ENCODE results near the gene CPD.

CPD gene

DNA sequence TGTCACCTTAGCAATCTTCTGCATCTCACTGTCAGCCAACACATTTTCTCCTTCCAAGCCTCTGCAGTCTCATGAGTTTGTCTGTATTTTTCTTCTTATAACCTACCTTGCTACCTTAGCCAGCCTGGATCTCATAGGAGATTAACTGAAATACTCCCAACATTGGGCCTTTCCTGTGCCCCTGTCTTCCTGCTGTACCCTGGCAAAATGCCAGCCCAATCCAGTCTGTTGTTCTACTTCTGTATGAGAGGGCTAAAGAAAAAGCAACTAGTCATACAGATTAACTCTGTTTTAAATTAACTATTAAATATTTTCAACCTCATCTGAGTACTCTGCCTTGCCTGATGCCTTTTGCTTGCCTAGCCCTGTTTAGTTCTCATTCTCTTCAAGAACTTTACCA lies 116.9 kb downstream of the CPD start:
- DNase-seq = no peak

DNA sequence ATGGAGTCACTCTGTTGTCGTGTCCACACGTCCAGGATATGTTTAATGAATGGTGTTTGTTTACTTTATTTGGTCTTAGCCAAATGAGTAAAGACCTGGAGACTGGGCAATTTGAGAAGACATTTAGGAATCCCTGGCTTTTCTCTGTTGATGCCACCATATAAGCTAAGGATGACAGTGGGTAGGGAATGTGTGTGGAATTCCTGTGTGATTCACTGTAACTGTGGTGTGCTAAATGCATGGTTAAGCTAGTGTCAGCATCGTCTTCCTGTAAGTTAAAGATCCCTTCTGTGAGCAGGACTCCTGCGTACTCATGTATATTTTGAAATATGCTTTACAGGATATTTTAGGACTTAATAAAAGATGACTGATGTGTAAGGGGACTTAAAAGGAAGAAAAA lies 124.8 kb downstream of the CPD start:
- no peak for DNase-seq

DNA sequence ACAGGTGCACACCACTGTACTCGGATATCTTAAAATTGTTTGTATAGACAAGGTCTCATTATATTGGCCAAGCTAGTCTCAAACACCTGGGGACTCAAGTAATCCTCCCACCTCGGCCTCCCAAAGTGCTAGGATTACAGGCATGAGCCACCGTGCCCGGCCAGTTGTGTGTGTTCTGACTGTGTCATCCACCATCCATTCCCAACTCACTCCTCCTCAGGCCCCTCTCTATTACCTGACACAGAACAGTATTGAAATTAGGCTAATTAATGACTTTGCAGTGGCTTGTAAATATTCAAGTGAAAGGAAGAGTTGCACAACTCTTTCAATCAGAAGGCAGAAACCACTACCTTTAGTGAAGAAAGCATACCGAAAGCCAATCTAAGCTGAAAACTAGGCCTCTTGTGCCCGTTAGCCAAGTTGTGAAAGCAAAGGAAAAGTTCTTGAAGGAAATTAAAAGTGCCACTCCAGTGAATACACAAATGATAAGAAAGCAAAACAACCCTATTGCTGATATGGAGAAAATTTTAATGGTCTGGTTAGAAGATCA lies 127.2 kb downstream of the CPD start:
- DNase-seq = no peak

DNA sequence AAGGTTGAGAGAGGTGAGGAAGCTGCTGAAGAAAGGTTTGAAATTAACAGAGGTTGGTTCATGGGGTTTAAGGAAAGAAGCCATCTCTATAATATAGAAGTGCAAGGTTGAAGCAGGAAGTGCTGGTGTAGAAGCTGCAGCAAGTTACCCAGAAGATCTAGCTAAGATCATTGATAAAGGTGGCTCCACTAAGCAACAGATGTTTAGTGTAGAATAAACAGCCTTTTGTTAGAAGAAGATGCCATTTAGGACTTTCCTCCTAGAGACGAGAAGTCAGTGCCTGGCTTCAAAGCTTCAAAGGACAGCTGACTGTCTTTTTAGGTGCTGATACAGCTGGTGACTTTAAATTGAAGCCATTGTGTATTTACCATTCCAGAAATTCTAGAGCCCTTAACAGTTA lies 127.8 kb downstream of the CPD start:
- no peak for DNase-seq

DNA sequence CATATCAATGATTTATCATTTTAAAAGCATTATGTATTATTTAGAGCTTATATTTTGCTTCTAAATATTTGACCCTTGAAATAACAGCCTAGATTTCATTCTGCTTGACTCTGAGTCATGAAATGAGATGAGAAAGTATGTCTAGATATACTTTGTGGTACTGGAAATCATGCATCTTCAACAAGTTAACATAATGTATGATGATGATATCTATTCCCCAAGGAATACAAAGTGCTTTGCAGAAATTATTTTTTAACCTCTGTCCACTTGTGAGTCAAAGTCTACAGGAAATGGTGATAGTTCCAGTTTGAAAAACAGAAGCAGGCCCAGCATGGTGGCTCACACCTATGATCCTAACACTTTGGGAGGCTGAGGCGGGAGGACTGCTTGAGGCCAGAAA lies 134.6 kb downstream of the CPD start:
- DNase-seq = no peak

DNA sequence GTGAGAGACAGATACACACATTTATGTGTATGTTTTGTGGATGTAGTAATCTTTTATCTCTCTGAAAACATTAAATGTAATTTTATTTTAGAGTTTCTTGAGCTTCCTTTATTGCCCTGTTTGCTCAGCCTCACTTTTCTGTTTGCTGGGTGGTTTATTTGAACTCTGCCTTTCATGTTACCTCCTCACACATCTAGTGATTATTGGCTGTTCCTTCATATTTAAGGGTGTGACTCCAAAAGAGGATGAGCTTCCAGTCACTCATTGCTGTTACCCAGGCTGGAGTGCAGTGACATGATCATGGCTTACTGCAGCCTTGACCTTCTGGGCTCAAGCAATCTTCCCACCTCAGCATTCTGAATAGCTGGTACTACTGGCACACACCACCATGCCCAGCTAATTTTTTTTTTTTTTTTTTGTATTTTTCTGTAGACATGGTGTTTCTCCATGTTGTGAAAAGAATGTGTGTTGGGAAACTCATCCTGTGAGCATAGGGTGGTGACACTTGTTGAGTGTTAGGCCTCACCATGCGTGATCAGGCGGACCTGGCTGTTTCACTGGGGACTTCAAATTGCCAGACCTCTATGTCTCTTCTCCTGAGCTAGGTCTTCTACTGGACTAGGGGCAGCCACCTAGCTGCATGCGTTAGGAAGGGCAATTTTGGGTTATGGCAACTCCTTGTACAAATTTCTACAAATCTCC lies 136.3 kb downstream of the CPD start:
- no peak for DNase-seq

DNA sequence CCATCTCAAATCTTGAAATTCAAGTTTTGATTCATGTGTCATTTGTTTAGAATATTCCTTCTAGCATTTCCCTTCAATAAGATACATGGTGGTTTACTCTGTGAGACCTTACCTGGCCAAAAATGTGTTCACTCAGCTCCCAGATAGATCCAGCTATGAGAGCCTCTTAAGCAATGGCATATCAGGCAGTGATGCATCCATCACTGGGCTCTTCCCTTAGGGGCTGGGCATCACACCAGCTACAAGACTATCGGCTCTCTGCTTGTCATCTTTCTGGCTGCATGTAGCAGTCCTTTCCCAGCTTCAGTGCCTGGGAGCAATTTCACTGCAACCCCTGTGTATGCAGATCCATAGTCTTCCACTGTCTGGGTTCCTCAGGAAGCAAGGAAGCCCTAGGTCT lies 139.1 kb downstream of the CPD start:
- DNase-seq = no peak

DNA sequence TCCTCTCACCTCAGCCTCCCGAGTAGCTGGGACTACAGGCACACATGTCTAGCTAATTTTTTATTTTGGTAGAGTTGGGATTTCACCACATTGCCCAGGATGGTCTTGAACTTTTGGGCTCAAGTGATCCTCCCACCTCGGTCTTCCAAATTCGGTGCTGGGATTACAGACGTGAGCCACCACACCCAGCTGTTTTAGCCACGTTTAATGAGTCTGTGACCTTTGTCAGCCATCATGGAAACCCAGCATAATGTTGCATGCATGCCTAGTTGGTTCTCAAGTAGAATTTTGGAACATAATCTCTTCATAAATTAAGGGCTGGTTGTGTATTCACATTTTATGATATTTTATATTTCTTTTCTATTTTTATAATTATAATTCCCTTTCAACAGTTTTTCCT lies 140.4 kb downstream of the CPD start:
- no peak for DNase-seq
